Ovary (tissue), 9 donors: ENCODE data around the gene NUP133. TPM values are rescaled to one million over a fixed set of nuclear protein-coding genes. Genes with fewer than 3 reads are reported as not detected.

ENCODE experiments used
- DNase-seq, 5 donors: peaks; one replicate each; pipeline ENCODE4 v3.0.0-alpha.2; 2019 to 2020
- H3K27ac ChIP-seq, 2 donors: fragments of 200-600 bp; one replicate each; pipeline versions ENCODE4 v1.5.1 to v1.8.0; 2019 to 2022
- H3K27me3 ChIP-seq: fragments of 200-600 bp; one replicate; pipeline ENCODE4 v1.8.0; 2022
- H3K36me3 ChIP-seq: fragments of 200-600 bp; sonication (generic); one replicate; pipeline ENCODE4 v1.5.1; 2019
- H3K4me1 ChIP-seq: one replicate; pipeline ENCODE4 v1.8.1; 2013; ENCODE audit warnings: mild to moderate bottlenecking, moderate library complexity; ENCODE audit not compliant: insufficient read depth
- H3K4me3 ChIP-seq: fragments of 200-600 bp; sonication (generic); one replicate; pipeline ENCODE4 v1.5.1; 2017
- H3K9me3 ChIP-seq, 2 donors: fragments of 200-600 bp in 1 of 2; sonication (generic) in 1 of 2; one replicate each; pipeline versions ENCODE4 v1.5.1 to v1.8.1; 2013 to 2019; ENCODE audit warnings: mild to moderate bottlenecking in 1 of 2, moderate library complexity in 1 of 2
- CTCF ChIP-seq, 3 donors: fragments of 450-650 bp in 2 of 3; fragments of 200-600 bp in 1 of 3; IDR thresholded peaks; one replicate each; pipeline versions ENCODE4 v1.5.1 to v1.8.0; 2016 to 2022; ENCODE audit warnings: antibody characterized with exemption in 3 of 3, mild to moderate bottlenecking in 1 of 3
- EP300 ChIP-seq: sonication (generic); formaldehyde crosslinking; IDR thresholded peaks from one replicate; pipeline ENCODE4 v1.6.1; 2017; ENCODE audit warnings: antibody characterized with exemption
- POLR2A ChIP-seq: fragments of 450-650 bp; IDR thresholded peaks from one replicate; pipeline ENCODE4 v1.6.1; 2017; ENCODE audit warnings: antibody characterized with exemption, mild to moderate bottlenecking, moderate library complexity
- WGBS, 3 donors: extraction: QIAGEN DNeasy Blood & Tissue Kit in 1 of 3; methylation state at CpG; one replicate each; pipeline versions ENCODE4 v1.1.5 to v1.1.7; 2013 to 2017; 5-methylcytosine and 5-hydroxymethylcytosine counted together
- intact Hi-C, 4 donors: fragments of 100-400 bp; cut with DNase I; formaldehyde crosslinking; loops; one replicate each; pipeline versions ENCODE4 v1.11.0 to v1.15.1; 2022 to 2023
- polyA plus RNA-seq, 2 donors: library from polyadenylated mRNA; stranded (reverse); fragments of 200-250 nt in 1 of 2; fragments of 350-450 nt in 1 of 2; fragmentation: Illumina TruSeq in 1 of 2; extraction: RNeasy Lipid Tissue Mini Kit (QIAGEN cat#74804) in 1 of 2; gene quantifications; one replicate each; pipeline ENCODE4 v1.2.3, GENCODE V29; 2013 to 2014
- total RNA-seq, 7 donors: library from RNA; depleted of rRNA in 2 of 7; stranded (reverse); fragments of >200 nt in 2 of 7; fragmentation: NEBNext Ultra II Directional in 3 of 7; extraction: Animal tissue kit (Norgen Biotek cat#: 25700) in 3 of 7; gene quantifications; one replicate each; pipeline versions ENCODE4 v1.1.0 to v1.2.4, GENCODE V29; 2016 to 2023
- donor health status: DM: no; HTN: no; CAD: no; lungs with moderate emphysema.
- donor health status: DM: no; HTN: no; CAD: no.
- donor health status: Bipolar disorder and iron deficiency.
- donor health status: DM: yes; HTN: yes; CAD: no.
- donor health status: DM: no; HTN: no; CAD: no.
- donor health status: DM: yes; HTN: yes; CAD: no.

The NUP133 gene
- total and polyA plus RNA-seq, 9 donors: 15.3 to 49.2 (median 40.6) TPM

GRCh38 chr1:229553621-229554130, 45.5 kb upstream of the NUP133 start:
- H3K36me3 ChIP-seq: no peaks in the 10 kb centered on the region
- no peak for DNase-seq
- TF ChIP-seq CTCF (IDR thresholded peaks at IDR 0.05): no peak
- TF ChIP-seq POLR2A: no peak
- no peak for TF ChIP-seq EP300
- H3K4me1 ChIP-seq: peaks cover 2% of the 10 kb centered on the region
- 65 to 68% (median 65%) methylated on average over 7 of the region's 7 CpGs for WGBS, 3 donors
- H3K9me3 ChIP-seq: no peaks in the 10 kb centered on the region
- H3K27ac ChIP-seq: no peak overlapping the region
- no peak overlapping the region for H3K4me3 ChIP-seq
- intact Hi-C loops: no loop called here
- H3K27me3 ChIP-seq: no peaks in the 10 kb centered on the region

GRCh38 chr1:229552732-229553131, 44.6 kb upstream of the NUP133 start:
- Histone ChIP-seq H3K27ac (no peak overlapping the region), H3K9me3 (no peaks in the 10 kb centered on the region), H3K4me3 (no peak overlapping the region), H3K27me3 (no peaks in the 10 kb centered on the region), H3K4me1 (peaks cover 2% of the 10 kb centered on the region), H3K36me3 (no peaks in the 10 kb centered on the region)
- 70 to 77% (median 76%) methylated on average over 5 of the region's 5 CpGs for whole genome bisulfite sequencing, 3 donors
- TF ChIP-seq POLR2A (no peak), EP300 (no peak), CTCF (IDR thresholded peaks at IDR 0.05) (no peak)
- DNase-seq: no peak
- intact Hi-C loops: no loop called here

- H3K36me3 ChIP-seq: no peaks in the 10 kb centered on the region
- peaks cover 2% of the 10 kb centered on the region for H3K4me1 ChIP-seq
- no peak for DNase-seq
- no peak overlapping the region for H3K27ac ChIP-seq
- no peaks in the 10 kb centered on the region for H3K9me3 ChIP-seq
- no peak overlapping the region for H3K4me3 ChIP-seq
- 72 to 80% (median 74%) methylated on average over 3 of the region's 3 CpGs for WGBS, 3 donors
- intact Hi-C loops: no loop called here
- TF ChIP-seq CTCF (IDR thresholded peaks at IDR 0.05) (no peak), EP300 (no peak), POLR2A (no peak)
- H3K27me3 ChIP-seq: no peaks in the 10 kb centered on the region
These were observed 42.8 kb upstream of the NUP133 start for GRCh38 chr1:229550812-229551567.

GRCh38 chr1:229547542-229547941, 39.4 kb upstream of the NUP133 start:
- Histone ChIP-seq H3K27me3 (no peaks in the 10 kb centered on the region), H3K36me3 (no peaks in the 10 kb centered on the region), H3K4me1 (no peaks in the 10 kb centered on the region), H3K27ac (no peak overlapping the region), H3K4me3 (no peak overlapping the region), H3K9me3 (no peaks in the 10 kb centered on the region)
- TF ChIP-seq CTCF (IDR thresholded peaks at IDR 0.05): no peak
- intact Hi-C loops: no loop called here
- 91 to 94% (median 93%) methylated on average over 7 of the region's 7 CpGs for WGBS, 3 donors
- no peak for DNase-seq
